HG02642 (cell line): ENCODE results near the gene SLMAP.

Experiments used
- ATAC-seq: cut with Tn5 transposase; IDR thresholded peaks from one replicate; pipeline ENCODE4 v1.9.1; 2021; ENCODE audit warnings: mild to moderate bottlenecking; ENCODE audit not compliant: unreplicated experiment, poor library complexity

SLMAP gene

DNA sequence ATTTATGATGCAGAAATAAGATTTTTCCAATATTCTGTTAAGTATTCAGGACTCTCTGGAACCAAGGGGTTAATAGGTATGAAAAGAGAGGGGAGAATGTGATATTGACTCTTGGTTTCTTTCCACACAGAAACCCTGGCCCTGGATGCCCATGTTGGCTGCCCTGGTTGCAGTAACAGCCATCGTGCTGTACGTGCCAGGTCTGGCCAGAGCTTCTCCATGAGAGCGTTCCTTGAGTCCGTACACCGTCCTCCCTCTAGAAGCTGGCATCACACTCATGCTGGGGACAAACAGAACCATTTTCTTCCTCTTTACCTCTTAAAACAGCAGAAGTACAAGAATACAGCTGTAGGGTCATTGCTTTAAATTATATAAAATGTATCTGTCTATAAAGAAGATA lies 171.1 kb downstream of the SLMAP start:
- no peak for ATAC-seq

DNA sequence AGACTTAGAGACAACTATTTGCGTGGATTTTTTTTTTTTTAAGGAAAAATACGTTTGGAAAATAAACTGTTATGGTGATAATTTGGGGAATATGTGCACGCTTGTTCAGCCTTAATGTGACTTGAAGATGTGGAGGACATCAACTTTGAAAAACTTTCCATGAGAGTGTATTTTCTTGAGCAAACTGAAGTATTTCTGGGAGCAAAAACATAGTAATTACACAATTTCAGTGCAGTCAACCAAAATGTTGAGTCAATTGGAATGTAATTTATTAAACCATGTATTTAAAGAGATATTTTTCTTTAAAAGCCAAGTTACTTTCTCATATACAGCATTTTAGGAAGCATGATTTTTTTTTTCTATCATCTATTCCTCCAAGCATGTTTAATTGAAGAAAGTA lies 171.8 kb downstream of the SLMAP start:
- ATAC-seq: no peak

DNA sequence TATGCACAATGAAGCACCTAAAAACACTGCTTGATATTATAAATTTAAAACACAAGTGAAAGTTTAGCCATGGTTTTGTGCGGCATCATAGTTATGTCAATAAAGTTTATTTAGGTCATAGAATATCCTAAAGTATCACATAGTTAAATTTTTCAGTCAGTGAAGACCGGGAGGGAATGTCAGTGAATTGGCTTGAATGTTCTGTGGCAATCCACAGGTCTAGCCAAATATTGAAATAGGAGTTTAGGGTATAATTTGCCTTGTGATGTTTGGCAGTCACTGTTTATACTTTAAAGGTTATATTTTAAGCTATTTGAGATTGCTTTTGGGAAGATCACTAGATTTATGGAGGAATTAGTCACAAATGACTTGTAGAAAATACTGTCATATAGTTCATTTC lies 172.4 kb downstream of the SLMAP start:
- ATAC-seq: no peak

DNA sequence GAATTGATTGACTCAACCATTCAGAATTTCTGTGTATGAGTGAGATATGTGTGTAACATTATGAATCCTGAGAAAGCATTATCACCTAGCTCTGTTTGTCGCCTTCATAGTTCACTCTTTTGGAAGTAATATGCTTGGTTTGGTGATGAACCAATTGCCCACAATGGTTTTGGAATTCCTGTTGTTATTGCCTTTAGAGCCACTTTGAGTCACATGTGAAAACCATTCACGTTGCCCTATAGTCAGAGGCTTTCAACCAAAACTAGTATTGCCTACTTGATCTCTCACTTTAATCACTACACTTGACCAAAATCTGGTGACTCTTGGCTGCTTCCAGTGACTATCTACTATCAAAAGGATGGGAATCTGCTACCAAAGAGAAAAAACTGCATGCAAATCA lies 173.9 kb downstream of the SLMAP start:
- no peak for ATAC-seq

DNA sequence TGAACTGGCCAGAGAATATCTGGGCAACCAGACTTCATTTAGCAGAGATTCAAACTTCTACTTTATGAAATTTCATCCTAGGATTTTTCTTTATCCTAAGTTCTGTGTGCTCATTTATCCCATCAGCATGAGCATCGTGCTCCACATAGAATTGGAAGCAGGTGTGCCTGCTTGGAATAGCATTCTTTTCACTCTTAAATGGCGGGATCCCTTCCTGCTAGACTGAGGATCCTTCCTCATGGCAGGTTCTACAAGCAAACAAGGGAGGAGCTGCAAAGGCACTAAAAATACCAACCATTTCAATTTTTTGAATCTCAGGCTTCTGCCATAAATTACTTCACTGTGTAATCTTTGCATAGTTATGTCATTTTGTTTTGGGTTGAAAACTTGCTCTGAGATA lies 177.5 kb downstream of the SLMAP start:
- ATAC-seq: no peak

DNA sequence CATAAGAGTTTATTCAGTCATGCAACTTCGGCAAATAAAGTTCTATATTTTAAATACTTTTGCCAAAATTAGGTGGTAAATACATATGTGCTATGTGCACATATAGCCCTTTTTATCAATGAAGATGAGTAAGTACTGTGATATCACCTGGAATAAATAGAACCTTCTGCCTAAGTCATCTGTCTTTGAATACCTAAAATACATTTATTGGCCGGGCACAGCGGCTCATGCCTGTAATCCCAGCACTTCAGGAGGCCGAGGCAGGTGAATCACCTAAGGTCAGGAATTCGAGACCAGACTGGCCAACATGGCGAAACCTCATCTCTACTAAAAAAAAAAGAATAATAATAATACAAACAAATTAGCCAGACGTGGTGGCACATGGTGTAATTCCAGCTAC lies 178.3 kb downstream of the SLMAP start:
- ATAC-seq: no peak

DNA sequence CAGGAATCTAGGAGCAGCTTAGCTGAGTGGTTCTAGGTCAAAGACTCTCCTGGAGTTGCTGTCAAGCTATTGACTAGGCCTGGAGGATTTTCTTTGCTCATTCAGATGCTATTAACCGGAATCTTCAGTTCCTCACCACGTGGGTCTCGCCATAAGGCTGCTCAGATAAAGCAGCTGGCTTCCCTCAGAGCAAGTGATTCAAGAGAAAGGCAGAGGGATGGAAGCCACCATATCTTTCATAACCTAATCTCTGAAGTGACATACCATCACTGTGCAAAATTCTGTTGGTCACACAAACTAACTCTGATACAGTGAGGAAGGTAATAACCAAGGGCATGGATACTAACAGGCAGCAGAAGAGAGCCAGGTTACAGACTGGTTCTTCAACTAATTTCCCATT lies 179.4 kb downstream of the SLMAP start:
- no peak for ATAC-seq

DNA sequence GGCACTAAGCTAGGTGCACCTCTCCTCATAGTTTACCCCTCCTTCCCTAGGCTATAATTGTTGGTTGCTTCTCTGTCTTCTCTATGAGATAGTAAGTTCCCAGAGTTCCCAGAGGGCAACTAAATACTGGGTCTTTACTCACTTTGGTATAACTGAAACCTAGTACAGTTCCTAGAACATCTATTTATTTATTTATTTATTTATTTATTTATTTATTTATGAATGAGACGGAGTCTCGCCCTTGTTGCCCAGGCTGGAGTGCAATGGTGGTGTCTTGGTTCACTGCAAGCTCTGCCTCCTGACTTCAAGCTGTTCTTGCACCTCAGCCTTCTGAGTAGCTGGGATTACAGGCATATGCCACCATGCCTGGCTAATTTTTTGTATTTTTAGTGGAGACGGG lies 181.0 kb downstream of the SLMAP start:
- no peak for ATAC-seq

DNA sequence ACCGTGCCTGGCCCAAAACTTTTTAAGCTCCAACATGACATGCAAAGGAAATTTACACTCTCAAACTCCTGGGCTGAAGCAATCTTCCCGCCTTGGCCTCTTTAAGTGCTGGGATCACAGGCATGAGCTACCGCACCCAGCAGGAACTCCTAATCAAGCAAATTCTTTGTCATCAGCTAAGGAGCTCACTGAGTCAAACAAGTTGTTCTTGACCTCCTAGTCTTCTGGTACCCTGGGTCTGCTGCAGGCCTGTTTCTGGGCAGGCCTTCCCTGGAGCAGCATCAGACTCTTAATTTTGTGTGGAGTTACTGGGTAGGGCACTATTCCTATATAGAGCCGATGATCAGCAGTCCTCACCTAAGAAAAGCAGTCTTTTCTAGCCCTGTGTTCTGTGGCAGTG lies 183.7 kb downstream of the SLMAP start:
- ATAC-seq: no peak

DNA sequence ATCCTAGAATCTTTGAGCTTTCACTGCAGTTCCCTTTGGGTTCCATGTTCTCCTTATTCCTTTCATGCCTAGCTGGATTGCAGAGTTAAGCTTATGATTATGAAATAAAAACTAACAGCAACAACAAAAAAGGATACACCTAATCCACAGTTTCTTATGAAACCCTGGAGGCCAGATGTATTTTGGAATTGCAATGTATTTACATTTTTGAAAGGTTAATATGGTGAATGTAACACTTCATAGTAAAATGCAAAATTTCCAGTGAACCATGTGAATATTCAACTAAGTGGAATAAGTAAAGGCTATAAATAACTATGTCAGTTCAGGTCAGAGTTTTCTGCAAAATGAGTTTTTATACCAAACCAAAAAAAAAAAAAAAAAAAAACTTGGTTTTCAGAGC lies 186.3 kb downstream of the SLMAP start:
- no peak for ATAC-seq

DNA sequence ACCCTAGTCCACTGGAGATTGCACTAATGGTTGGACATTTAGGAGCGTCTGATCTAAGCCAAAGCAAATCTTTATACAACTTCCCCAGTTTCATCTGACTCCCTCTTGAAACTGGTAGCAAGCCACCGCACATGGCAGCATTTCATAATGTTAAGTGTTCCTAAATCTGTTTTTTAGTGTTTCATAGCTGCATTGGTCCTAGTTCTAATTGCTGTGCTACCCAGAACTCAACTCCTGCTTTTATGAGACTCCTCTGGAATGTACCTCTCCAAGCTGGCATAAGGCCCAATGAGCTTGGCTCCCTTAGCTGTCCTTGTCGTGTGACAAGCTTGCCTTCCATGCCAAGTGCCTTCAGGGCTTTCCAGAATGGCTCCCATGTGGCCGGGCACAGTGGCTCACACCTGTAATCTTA lies 186.8 kb downstream of the SLMAP start:
- ATAC-seq: no peak

DNA sequence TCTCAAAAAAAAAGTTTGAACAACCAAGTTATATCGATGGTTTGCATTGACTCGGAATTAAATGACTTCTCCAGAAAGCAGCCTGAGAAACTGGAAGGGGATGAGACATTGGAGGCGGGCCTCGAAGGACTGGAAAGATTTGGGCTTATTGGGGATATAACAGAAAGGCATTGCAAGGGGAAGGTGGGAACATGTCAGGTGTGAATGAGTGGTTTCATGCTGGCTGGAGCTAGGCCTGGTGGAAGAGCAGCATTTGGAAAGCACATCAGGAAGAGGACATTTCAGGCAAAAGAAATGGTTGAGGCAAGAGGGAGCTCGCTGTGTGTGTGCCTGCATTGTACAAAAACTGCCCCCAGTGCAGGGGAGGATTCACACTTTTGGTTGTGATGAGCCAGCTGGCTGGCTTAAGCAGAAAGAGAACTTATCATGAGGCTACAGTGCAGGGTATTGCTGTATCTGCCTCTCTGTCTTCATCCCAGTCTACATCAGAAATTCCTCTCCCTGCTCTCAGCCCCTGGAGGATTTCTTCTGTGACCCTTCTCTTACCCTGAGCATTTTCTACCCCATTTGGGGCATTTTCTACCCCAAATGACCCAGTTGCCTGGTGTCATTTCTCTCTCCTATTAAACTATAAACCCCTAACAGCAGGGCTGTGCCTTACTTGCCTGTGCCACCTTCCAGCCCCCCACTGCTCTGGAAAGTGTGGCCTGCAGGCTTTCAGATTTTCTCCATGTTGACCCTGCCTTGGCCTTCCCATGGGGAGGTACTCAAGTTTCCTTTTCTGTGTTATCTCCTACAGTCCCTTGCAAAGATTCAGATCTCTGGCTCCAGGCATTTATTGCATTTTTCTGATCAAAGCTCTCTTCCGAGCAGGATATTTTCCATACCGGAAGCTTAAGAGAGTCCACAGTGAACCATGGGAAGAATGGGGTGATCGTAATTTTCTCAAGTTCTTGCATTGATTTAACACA lies 187.7 kb downstream of the SLMAP start:
- no peak for ATAC-seq

DNA sequence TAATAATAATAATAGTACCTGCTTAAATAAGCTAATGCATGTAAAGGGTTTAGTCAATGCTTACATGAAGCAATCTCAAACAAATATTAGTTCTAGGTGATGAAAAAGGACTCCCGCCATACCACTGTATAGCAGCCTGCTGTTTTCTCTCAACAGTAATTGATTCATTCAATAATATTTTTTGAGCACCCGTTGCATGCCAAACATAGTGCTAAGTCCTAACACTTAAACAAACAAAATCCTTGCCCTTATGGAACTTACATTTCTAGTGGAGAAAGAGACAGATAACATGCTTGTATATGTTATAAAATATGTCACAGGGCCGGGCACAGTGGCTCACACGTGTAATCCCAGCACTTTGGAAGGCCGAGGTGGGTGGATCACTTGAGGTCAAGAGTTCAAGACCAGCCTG lies 190.9 kb downstream of the SLMAP start:
- ATAC-seq: no peak

DNA sequence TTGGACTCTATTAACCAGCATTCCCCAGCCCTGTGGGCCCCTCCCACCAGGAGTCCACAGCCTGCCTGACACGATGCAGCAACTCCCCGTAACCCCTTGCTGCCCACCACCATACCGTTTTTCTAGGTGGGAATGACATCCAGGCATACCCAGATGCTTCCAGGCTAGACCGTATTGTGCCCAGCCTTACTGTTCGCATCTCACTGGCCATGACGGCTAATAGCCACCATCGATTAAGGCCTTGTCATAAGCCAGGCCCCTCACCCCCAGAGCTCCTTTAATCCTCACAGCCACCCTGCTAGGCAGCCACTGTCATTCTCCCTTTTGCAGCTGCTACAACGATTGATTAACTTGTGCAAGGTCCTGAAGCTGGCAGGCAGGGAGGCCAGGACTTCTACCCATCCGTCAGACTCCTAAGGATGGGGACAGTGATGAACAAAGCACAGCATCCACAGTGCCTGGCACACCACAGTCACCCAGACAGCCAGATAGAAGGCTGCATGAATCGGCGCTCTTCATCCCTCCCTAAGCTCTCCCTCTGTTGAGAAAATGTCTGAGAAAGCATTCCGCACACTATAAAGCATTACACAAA lies 192.1 kb downstream of the SLMAP start:
- ATAC-seq: no peak

DNA sequence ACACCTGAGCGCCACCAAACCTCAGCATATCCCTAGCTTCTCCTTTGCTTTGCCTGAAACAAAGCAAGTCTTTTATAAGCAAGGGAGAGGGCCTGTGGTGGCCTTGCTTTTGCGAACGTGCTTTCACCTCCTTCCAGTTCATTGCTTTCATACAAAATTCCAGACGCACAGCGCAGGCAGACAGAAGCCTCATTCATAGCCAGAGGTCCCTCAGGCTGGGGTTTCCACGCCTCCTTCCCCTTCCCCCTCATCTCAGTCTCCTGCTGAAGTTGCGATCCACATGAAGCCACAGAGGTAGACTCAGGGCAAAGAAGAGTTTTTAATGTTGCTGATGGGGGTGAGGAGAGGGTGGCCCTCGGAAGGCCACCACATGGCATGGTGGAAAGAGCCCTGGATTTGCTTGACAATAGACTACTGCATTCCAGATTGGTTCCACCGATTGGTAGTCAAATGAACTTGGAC lies 192.7 kb downstream of the SLMAP start:
- no peak for ATAC-seq

DNA sequence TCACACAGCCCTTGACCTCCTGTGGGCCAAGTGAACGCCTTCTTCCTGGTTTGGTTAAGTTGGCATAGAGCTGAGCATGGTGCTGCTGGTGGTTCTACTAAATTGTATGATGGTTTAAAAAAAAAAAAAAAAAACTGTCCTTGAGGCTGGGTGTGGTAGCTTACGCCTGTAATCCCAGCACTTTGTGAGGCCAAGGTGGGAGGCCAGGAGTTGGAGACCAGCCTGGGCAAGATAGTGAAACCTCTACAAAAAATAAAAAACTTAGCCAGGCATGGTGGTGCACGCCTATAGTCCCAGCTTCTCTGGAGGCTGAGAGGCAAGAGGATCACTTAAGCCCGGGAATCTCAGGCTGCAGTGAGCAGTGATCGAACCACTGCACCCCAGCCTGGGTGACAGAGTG lies 193.2 kb downstream of the SLMAP start:
- no peak for ATAC-seq

DNA sequence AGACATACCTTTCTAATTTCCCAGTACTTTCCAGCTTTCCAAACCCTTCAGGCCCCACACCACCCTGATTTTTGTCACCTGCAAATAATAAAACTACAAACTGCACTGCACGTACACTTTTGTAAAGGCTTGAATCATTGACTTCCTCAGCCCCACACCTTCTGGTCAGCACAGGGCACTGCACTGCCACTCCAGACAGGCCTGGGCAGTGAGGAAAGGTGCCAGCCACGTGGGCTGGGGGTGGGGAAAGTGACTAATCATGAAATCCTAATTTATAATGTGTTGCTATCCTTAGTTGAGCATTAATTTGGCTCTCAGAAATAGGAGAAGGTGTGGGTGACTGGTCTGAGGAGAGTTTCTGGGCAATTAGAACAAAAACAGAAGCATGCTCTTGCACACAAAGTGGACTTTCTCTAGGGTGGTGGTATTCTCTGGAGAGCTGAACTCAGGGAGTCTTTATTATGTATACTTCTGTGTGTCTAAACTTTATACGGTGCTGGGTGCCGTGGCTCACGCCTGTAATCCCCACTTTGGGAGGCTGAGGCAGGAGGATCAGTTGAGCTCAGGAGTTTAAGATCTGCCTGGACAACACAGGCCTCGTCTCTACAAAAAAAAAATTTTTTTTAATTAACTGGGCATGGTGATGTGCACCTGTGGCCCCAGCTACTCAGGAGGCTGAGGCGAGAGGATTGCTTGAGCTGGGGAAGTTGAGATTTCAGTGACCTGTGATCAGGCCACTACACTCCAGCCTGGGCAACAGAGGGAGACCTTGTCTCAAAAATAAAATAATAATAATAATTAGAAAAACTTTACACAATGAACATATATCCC lies 193.9 kb downstream of the SLMAP start:
- ATAC-seq: no peak

DNA sequence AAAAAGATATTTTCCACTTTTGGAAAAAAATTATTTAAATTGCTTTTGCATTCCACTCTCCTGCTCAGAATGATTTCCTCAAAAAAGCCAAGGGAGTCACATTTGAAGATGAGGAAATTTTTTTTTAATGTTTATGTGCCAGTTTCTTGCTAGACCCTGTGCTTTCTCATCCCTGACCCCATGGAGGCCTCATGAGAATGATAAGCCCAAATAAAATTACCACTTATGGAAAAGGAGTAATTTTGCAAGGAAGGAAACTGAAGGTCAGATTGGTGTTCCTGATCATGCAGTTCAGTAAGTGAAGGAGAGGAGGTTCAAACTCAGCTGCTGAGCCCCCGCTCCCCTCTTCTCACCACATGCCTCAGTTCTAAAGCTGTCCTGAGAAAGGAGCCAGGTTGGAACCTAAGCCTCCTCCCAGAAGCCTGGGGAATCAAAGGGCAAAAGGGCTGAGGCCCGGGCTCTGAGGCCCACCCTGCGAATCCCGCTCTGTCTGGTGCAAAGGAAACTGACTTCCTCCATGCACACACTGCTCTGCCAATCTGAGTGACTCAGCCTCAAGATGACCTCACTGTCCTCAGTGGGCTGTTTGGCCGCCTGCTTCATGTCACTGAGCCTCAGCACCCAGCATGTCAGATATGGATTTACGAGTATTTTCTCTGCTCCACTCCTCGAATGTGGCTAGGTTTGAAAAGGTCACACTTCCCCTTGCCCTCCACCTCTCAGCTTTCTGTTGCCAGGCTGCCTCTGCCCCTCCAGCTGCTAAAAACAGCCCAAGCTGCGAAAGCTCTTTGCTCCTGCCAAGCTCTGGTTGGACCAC lies 195.2 kb downstream of the SLMAP start:
- no peak for ATAC-seq

DNA sequence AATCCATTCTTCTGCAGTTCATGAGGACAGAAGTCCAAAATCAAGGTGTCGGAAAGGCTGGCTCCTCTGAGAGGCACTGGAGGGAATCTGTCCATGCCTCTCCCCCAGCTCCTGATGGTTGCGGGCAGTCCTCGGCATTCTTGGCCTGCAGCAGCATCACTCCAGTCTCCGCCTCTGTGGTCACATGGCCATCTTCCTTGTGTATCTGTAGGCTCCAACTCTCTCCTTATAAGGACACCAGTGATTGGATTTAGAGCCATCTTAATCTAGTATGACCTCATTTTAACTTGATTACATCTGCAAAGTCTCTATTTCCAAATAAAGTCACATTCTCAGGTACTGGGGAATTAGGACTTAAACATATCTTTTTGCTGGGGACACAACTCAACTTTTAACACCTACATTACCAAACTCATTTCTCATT lies 196.1 kb downstream of the SLMAP start:
- ATAC-seq: no peak

DNA sequence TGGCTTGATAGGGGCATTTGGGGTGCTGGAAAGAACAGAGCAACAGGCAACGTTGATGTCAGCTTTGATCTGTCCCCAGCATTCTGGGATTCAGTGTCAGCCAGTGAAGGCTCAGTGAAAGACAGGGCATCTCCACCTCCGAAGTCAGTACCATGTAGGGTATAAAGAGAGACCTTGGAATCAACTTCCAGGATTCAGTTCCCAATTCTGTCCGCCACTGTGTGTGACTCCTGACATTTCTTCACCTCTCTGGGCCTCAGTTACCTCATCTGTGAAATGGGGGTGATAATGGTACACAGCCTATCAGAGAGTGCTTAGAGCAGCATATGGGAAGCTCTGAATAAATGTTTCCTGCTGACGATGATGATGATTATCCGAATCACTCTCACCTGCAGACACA lies 196.5 kb downstream of the SLMAP start:
- no peak for ATAC-seq
